Stimulated activated CD8-positive, alpha-beta memory T cell treated with anti-CD3 and anti-CD28 coated beads, Interleukin-15, amount 100 ng/mL, for 24 hours (primary cell): ENCODE data around the gene MDK.

Source experiments
- DNase-seq: peaks from one replicate; pipeline ENCODE4 v3.0.0-alpha.2; 2020; ENCODE audit warnings: low read depth

MDK gene

DNA sequence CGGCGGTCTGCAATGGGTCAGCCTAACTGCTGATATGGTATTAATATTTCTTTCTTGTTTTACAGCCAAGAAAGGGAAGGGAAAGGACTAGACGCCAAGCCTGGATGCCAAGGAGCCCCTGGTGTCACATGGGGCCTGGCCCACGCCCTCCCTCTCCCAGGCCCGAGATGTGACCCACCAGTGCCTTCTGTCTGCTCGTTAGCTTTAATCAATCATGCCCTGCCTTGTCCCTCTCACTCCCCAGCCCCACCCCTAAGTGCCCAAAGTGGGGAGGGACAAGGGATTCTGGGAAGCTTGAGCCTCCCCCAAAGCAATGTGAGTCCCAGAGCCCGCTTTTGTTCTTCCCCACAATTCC lies 1.9 kb downstream of the MDK start:
- no peak for DNase-seq

DNA sequence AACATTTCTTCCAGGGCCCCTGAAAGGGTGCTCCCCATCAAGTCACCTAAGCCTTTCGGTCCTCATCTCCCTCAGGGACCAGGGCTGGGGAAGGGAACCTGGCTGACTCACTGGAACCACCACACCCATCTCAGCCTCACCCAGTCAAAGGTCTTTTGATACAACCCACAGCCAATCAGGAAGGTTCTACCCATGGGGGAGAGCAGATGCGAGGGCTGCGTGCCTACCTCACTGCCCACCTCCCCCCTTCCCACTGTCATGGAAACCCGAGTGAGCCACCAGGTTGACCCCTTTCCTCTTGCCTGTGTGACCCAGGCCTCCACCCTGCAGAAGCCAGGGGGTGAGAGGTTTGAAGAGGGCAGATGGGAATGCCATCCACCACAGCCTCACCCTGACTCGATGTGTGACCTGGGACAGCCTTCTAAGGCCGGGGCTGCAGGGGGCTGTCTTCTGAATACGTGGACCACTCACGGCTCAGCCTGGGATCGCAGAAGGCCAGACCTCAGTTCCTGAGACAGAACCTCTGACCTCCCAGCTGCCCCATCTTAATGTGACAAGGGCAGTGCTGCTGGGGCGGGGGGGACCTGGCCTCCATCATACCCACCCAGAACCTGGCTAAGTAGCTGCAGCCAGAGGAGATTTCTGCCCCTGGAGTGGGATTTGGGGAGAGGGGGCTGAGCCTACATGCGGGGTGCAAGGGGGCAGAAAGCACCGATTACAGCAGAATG lies 2.7 kb downstream of the MDK start:
- DNase-seq = no peak

DNA sequence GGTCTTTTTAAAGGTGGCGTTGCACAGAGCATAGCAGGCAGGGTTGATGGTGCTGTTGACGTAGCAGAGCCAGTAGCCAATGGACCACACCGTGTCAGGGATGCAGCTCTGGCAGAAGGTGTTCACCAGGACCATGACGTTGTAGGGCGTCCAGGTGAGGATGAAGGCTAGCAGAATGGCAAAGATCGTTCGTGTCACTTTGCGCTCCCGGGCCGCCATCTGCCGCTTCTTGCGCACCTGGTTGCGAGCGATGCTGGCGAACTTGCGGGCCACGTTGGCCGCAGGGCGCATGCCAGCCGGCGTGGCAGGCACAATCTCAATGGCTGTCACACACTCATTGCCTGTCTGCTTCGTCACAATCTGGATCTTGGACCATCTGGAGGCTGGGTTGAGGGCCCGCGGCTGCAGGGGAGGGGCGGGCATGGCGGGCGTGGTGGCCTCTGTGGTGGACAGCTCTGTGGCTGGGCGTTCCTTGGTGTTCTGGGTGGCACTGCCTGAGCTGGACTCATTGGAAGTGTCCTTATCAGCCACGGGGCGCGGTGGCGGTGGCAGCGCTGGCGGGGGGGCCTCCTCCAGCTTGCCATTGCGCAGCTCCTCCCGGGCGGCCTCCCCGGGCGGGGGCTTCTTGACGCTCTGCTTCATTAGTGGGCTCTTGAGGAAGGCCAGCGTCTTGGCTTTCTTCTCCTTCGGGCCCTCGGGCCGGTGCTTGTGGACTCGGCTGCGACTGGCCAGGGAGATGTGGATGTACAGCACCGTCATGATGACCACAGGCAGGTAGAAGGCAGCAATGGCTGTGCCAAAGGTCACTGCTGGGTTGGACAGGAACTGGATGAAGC lies 3.9 kb downstream of the MDK start:
- DNase-seq = no peak

DNA sequence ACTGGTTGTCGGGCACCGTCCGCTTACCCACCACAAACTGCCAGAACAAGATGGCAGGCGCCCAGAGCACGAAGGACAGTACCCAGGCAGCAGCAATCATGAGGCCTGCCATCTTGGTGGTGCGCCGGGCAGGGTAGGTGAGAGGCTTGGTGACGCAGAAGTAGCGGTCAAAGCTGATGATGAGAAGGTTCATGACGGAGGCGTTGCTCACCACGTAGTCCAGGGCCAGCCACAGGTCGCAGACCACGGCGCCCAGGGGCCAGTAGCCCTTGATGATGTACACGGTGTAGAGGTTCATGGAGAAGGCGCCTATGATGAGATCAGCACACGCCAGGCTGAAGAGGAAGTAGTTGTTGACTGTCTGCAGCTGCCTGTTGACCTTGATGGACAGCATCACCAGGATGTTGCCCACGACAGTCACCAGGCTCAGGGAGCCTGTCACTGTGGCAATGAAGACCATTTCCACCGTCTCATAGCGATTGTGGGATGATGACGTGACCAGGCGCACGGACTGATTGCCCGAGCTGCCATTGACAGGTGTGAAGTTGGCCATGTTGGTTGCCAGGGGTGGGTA lies 4.6 kb downstream of the MDK start:
- DNase-seq = no peak

DNA sequence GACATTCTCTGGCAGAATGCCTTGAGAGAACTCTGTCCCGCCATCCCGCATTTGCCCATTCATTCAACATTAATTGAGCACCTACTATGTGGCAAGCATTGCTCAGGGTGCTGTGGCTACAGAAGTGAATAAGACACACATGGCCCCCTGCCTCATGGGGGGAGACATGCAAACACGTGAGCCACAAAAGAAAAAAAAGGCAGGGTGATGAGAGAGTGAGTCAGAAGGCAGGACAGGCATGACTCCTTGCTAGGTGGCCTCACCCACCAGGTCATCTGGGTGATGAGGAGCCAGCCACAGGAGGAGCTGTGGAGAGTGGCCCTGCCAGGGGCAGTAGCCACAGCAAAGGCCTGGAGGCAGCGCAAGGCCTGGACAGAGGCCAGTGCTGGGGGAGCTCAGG lies 5.2 kb downstream of the MDK start:
- DNase-seq = no peak

DNA sequence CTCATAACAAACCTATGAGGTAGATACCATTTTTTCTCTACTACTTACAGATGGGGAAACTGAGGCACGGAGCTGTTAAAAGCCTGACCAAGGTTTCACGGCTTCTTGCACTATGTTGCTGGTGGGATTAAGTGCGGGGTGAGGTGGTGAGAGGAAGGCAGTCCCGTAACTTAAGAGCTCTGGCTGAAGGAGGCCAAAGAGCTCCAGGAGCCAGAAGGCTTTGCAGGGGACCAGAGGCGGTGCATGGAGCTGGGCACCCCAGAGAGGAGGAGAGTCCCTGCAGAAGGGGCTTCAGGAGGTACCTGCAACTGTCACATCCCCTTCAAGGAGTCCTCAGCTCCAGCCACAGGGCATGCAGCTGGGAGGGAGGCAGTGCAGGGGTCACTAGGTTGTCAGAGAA lies 6.0 kb downstream of the MDK start:
- DNase-seq = no peak

DNA sequence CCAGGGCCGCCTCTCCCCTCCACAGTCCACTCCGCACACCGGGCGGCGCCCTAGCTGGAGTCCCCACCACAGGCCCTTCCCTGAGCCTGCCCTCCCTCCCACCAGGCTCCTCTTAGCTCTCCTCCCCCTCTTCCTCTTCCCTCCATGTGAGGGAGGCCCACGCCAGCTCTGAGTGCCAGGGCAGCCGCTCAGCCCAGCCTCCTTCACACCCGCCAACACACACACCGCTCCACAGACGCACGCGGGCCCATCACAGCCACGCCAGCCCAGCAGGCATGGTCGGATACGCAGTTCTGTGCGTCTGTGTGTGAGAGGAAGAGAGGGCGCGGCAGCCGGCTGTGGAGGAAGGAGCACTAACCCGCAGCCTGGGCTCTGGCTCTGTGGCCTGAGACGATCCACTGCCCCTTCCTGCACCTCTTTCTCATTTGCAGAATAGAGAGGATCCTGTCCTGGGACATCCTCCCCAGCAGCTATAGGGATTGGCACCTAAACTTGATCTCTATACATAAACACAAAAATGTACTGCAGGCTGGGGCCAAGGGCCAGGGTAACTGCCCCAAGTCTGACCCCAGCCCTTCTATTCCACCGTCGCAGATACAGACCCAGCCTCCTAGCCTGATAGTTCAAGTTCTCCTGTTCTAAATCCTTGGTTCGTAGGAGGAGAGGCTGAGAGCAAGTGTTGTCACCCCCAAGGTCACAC lies 6.6 kb downstream of the MDK start:
- DNase-seq = no peak

DNA sequence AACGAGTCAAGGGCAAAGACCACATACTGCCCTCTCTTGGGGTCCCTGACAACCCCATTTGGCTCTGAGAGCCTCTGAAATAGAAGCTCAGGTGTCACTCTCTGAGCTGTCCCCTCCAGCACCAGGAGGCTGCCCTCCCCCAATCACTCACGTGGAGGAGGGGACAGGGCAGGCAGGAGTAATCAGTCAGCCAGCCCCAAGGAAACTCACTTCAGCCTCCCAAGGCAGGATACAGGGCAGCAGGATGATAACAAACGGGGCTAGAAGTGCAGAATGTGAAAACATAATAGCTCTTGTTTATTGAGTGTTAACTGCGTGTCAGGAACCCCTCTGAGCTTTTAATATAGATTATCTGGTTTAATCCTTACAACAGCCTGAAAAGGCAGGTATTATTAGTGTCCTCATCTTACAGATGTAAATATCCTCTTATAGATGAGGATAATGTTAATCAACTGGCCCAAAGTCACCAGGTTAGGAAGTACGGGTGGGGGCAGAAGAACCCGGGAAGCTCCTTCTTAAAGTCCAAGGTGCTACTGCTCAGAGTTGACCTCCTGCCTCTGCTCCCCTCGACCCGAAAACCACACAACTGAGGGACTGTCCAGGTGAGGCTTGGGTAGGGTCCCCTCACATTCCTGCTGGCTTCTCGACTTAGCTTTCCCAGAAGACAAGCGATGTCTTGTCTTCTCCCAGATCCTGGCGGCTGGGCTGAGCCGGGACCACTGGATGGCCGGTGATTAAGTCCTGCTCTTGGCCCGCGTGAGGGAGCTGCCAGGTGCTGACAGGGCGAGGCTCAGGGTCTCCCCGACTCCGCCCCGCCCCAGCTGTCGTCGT lies 7.4 kb downstream of the MDK start:
- DNase-seq = no peak

DNA sequence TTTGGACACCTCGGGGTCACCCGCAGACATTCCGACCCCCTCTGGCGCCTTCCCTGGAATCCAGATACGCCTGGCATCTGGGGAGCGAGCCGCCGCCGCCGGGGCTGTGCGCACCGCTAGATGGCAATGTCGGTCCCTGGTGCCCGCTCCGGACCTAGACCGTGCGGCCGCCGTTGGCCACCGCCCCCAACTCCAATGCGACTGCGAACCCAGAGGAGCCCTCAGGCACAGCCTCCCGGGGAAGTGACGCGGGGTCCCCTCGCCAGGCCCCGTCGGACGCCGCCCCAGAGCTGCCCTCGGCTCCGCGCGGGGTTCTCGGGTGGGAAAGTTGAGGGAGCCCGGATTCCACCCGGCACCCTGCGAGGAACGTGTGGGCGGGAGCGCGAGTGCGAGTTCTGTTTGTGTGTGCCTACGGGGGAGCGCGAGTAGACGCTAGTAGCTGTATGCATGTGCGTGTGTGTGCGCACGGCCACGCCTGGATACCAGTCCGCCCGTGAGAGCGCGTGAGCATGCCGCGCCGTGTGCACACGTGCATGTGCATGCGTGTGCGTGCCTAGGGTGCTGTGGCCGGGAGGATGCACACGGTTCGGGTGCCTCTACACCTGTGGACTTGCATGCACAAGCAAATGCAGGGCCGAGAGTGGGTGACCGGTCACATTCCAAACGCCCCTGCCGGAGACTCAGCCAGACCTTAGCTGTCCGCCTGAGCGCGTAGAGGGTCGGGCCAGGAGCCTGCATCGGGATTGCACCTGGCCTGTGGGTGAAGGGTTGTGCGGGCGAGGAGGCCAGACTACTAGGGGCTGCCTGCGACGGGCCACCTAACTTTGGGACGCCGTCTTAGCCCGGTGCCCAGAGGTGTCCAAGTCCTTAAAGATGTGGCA lies 8.2 kb downstream of the MDK start:
- no peak for DNase-seq

DNA sequence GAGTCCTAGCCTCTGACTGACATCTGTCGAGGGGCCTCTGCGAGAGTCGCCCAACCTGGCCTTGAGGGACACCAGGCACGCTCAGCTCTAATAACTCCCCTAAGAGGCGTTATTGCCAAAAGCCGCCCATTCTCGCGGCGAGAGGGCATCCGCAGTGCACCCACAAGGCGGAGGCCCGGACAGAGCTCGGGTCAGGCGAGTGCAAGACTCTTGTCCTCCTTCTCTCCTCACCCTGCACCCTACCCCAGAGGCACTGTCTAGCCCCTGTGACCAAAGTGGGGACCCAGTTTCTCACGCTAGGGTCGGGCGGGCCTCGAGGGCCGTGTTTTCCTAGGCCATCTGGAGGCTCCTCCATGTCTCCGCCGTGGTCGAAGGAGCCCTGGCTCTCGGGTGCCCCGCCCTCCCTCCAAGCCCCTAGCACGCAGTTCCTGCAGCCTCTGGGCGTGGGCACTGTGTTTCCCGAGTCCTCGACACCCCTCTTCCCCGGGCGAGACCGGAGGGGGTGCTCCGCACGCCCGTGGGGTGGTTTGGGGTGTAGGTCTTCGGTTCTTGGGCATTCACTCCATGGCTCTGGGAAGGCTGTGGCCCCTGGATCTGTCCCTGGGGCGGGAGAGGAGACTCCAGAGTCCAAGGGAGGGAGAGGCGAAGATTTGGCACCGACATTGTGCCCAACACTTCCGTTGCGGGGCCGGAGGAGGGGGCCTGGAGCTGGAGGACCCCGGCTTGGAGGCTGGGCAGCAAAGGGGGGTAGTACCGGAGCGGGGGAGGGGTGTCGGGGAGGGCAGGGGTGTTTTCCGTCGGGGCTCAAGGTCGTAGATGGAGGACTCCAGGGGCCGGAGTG lies 9.1 kb downstream of the MDK start:
- no peak for DNase-seq

DNA sequence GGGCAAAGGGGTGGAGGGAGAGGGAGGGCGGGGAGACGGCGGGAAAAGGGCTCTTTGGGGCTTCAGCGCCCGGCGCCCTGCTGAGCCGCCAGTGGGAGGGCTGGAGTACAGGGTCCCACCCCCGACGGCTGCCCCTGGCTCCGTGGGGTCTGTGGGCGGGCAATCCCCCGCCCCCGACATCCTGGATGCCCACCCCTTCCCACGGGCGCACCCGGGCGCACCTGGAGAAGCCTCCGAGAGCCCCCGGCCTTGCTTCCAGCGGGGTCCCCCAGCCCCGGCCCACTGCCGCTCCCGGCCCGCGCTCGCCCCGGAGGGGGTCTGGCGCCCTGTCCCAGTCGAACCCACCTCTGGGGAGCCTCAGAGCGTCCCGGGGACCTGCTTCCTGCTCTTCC lies 9.7 kb downstream of the MDK start:
- DNase-seq = no peak

DNA sequence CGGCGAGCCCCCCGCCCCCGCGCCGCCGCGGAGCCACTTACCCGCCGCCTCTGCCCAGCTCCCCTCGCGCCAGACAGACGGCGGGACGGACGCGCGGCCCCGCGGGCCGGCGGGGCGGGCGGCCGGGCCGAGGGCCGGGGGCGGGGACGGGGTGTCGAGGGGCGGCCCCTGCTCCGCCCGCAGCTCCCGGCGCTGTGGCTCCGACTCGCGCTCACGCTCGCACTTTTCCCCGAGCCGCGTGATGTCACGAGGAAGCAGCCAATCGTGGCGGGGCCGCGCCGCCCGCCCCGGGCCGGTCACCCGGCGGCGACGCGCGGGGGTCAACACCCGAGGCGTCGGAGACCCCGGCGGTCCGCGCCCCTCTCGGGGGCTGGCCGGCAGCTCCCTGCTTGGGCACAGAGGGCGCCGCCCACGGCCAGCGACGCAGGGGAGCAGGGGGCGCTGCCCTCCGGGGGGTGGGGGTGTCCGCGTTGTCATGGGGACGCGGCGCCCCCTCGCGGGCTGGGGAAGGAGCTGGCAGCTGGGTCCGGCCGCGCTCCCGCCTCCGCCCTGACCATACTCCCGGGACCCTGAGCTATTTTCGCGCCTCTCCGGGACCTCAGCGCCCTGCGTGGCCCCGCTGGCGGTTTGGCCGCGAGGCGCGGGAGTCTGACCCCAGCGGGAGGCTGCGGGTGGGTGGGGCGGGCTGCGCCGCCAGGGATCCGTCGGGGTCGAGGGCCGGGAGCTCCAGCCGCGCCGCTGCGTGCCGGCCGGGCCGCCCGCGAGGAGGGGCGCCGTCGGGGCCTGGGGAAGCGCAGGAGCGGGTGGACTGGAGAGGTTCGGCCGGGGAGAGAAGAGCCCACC lies 10.3 kb downstream of the MDK start, which contains the start of gene CHRM4:
CHRM4 (minus strand) TSS at position 199 of the 843 bp plus-strand sequence. CDS start 5,219 bp downstream, outside the sequence.
- no peak for DNase-seq

DNA sequence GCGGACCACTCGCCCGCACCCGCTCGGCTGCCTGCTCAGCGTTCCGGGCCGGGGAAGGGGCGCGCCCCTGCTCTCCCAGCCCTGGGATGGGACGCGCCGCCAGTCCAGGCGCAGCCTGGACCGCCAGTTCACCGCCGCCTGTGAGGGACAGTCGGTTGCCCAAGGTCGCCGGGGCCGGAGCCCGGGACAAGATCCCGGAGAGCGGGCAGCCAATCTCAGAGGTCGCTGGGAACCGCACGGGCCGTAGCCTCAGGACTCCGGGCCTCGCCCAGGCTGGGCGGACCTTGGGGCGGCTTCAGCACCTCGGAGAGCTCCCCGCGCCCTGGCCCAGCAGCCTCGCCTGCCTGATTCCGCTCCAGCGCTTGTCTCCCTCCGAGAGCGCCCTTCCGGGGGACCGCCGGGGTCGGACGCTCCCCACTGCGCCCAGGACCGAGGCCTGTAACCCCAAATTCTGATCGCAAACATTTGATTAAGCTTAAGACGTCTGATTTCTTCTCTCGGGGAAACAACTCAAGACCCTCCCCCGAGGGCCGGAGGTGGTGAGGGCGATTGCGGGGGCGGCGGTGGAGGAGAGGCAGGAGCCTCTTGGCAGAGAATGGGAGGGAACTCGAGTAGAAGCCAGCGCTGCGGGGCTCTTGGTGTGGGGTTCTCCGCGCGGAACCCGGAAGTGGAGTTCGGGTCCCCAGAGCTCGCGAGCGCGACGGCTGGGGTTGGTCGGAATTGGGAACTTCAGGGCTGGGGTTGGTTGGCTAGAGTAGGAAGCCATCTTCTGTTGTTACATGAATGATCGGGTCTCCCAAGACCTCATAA lies 11.2 kb downstream of the MDK start:
- peak; percentile 53 for DNase-seq

DNA sequence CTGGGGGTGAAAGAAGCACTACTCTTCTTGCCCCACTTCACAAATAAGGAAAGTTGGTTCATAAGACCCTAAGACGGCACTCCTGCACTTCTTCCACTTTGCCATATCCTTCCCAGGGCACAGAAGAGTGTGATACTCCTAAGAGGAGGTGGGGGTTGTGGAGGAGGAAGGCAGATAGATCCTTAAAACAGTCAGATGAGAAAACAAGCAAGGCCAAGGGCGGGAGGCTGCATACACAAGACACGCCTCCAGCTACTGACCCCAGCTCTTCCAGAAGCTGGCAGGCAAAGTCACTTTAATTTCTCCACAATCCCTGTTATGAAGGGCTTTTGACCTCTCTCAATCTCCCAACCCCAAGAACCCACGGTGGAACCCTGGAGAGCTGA lies 11.8 kb downstream of the MDK start:
- no peak for DNase-seq

DNA sequence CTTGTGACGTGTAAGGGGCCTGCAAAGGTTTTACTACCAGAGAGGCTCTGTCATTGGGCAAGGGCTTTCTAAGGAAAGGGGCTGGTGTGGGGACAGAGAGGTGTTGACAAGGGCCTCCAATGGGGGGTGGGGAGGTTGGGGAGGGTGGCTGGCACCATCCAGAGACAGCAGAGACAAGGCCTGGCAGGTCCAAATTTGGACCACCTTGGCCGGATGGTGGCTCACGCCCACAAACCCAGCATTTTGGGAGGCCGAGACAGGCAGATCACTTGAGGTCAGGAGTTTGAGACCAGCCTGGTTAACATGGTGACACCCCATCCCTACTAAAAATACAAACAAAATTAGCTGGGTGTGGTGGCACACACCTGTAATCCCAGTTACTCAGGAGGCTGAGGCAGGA lies 12.3 kb downstream of the MDK start:
- DNase-seq = no peak

DNA sequence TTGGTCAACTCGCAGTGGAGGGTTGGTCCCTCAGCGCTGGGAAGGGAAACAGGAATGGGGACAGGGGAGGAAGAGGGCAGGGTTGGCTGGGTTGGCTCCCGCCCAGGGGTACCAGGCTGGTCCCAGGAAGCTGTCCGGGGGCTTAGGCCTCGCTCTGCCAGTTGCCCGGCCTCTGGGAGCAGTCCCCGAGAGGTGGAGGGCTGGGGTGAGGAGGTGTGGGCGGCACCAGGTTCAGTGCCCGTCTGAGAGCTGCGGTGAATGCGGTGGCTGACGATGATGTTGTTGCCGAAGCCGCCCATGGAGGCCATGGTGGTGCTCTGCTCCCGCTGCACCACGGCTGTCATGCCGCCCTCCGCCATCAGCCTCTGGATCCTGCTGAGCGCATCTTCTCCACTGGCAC lies 16.1 kb downstream of the MDK start:
- DNase-seq = no peak

DNA sequence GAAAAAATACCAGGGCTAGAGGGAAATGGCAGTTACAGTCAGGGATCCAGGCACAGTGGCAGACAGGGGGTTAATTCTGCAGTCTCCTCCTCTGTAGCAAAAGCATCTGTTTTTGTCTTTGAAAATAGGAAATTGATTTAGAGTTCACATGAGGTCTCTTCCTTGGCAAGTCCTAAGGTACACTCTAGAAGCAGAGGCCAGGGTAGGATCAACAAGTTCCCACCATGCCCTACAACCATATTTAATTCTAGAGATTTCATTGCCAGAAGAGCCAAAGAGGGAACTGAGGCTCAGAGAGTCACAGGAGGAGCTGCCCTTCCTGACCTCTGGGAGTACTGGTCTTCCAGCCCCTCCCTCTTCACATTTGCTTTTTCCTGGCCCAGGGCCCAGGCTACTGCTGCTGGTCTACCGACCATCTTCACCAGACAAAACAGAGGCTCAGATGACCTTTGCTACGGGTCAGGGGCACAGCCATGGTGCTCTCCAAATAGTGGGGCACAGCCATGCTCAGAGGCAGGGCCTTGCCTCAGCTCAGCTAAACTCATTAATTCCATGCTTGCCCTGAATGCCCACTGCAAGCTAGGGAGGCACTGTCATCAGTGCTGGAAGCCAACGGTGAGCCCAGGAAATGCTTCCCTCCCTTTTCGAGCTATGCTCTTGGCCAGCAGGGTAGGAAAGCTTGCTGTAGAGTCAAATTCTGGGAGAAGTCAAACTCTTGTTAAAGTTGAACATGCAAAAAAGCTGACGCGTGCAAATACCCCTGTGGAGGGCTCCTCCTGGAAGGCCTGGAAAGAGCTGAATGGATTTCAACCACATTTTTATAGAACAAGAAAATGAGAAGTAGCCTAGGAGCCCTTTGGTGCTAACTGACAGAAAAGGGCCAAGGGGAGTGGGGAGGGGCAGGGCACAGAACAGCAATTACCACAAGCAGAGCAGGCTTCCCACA lies 21.8 kb downstream of the MDK start:
- no peak for DNase-seq
